Adrenal gland (tissue), 5 donors: ENCODE measurements around the gene ADAMTS4.

Source experiments
- POLR2A ChIP-seq, 2 donors: fragments of 450-650 bp; IDR thresholded peaks; one replicate each; pipeline ENCODE4 v1.6.1; 2017; ENCODE audit warnings: antibody characterized with exemption in 2 of 2, mild to moderate bottlenecking in 2 of 2, moderate library complexity in 1 of 2
- TF ChIP-seq, protein P1 (sequence below), 6 experiments: fragments of 450-650 bp in 4 of 6; fragments of 200-600 bp in 2 of 6; sonication (generic) in 1 of 6; IDR thresholded peaks; 1 replicate in 5 of 6; 2 replicates in 1 of 6; pipeline versions ENCODE4 v1.5.1 to v1.8.0; 2016 to 2021; ENCODE audit warnings: antibody characterized with exemption in 6 of 6, mild to moderate bottlenecking in 2 of 6, moderate library complexity in 1 of 6
- donor health status: DM: no; HTN: no; CAD: no.

DNA sequence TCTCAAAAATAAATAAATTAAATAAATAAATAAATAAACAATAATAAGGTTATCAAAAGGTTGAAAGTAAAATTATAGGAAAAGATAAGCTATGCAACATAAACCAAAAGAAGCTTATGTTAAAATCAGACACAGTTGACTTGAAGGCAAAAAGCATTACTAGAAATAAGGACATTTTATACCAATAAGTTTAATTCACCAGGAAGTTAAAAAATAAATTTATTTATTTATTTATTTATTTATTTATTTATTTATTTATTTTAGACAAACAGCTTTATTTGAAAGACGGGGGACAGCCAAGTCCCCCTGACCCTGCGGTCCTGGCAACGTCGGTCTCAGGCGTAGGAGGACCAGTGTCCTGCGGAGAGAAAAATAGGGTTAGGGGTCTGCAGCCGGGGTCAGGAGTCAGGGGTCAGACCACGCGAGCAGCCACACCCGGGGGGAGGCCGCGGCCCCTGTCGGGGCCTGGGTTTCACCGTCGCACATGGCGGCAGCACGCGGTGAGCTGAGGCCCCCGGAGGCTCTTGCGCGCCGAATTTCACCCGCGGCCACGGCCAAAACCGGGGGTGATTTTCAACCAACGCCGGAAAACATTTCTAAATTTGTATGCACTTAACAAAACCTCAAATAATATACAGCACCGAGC is 58.0 kb downstream of the ADAMTS4 start:
- TF ChIP-seq, protein P1, sequence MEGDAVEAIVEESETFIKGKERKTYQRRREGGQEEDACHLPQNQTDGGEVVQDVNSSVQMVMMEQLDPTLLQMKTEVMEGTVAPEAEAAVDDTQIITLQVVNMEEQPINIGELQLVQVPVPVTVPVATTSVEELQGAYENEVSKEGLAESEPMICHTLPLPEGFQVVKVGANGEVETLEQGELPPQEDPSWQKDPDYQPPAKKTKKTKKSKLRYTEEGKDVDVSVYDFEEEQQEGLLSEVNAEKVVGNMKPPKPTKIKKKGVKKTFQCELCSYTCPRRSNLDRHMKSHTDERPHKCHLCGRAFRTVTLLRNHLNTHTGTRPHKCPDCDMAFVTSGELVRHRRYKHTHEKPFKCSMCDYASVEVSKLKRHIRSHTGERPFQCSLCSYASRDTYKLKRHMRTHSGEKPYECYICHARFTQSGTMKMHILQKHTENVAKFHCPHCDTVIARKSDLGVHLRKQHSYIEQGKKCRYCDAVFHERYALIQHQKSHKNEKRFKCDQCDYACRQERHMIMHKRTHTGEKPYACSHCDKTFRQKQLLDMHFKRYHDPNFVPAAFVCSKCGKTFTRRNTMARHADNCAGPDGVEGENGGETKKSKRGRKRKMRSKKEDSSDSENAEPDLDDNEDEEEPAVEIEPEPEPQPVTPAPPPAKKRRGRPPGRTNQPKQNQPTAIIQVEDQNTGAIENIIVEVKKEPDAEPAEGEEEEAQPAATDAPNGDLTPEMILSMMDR (IDR thresholded peaks at IDR 0.05) = no peak
- no peak for TF ChIP-seq POLR2A (IDR thresholded peaks at IDR 0.05)
